Measurements from ENCODE around the gene ST6GALNAC3.

ST6GALNAC3 gene

DNA sequence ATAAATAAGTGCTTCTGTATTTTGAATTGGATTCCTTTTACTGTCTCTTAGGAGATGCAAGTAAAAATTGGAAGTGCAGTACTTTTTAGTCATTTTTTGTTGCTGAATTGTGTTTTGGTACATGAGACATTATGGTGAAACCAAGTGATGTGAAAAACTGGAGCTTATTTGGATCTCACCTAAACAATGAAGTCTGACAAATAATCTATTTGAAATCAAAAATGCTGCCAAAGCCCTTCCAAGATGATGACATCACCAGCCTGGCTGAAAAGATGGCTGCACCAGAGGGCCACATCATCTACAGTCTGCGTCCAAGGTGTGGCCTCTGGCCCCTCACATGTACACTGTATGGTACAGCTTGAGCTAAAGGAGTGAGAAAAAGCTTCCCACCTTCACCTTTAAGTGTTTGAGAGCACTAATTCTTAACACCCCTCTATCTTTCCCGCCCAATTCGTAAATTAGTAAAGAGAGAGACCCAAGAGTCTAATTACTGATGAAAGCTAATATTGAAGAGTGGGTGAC, 600.2 kb downstream of the ST6GALNAC3 start:
- no peaks in the 10 kb centered on the region for H3K9me3 ChIP-seq (ENCODE audit: control insufficient read depth, insufficient read depth, low read depth, low read length)
- H3K4me1 ChIP-seq (ENCODE audit: control insufficient read depth, insufficient read depth, low read length), result no peaks in the 10 kb centered on the region
- H3K27ac ChIP-seq (ENCODE audit: extremely low read depth, low read depth, low read length), result no peak overlapping the region
- no peaks in the 10 kb centered on the region for H3K36me3 ChIP-seq (ENCODE audit: control insufficient read depth in 2 of 2, insufficient read depth in 1 of 2, low read length in 2 of 2)
- ChIA-PET POLR2A (no interaction called here), CTCF (no interaction called here)
- TF ChIP-seq ZNF202 (tag by site-specific recombination; IDR thresholded peaks at IDR 0.05; ENCODE audit: borderline replicate concordance) (no peak), ZNF670 (tag by site-specific recombination; IDR thresholded peaks at IDR 0.05; ENCODE audit: low read depth) (no peak), ZNF777 (tag by site-specific recombination; IDR thresholded peaks at IDR 0.05; ENCODE audit: borderline replicate concordance) (no peak), ZNF792 (tag by site-specific recombination; IDR thresholded peaks at IDR 0.05) (no peak), PRDM1 (tag by site-specific recombination; IDR thresholded peaks at IDR 0.05) (no peak), ZNF114 (tag by site-specific recombination; IDR thresholded peaks at IDR 0.05) (no peak), ZNF530 (tag by site-specific recombination; IDR thresholded peaks at IDR 0.05; ENCODE audit: low read depth) (no peak), ZNF23 (tag by site-specific recombination; IDR thresholded peaks at IDR 0.05; ENCODE audit: borderline replicate concordance) (no peak), GLI4 (tag by site-specific recombination; IDR thresholded peaks at IDR 0.05) (no peak), ZNF140 (tag by site-specific recombination; IDR thresholded peaks at IDR 0.05) (no peak), ZNF223 (tag by site-specific recombination; IDR thresholded peaks at IDR 0.05) (no peak), ZNF768 (tag by site-specific recombination; IDR thresholded peaks at IDR 0.05) (no peak), REPIN1 (tag by site-specific recombination; IDR thresholded peaks at IDR 0.05; ENCODE audit: low read depth) (no peak), SALL2 (tag by site-specific recombination; IDR thresholded peaks at IDR 0.05; ENCODE audit: borderline replicate concordance) (no peak), ZNF548 (tag by site-specific recombination; IDR thresholded peaks at IDR 0.05) (no peak), BCL11B (tag by site-specific recombination; IDR thresholded peaks at IDR 0.05; ENCODE audit: low read depth) (no peak), ZNF660 (tag by site-specific recombination; IDR thresholded peaks at IDR 0.05) (no peak), RBAK (tag by site-specific recombination; IDR thresholded peaks at IDR 0.05) (no peak), ZNF157 (tag by site-specific recombination; IDR thresholded peaks at IDR 0.05) (no peak)
- TF ChIP-seq, protein P1, sequence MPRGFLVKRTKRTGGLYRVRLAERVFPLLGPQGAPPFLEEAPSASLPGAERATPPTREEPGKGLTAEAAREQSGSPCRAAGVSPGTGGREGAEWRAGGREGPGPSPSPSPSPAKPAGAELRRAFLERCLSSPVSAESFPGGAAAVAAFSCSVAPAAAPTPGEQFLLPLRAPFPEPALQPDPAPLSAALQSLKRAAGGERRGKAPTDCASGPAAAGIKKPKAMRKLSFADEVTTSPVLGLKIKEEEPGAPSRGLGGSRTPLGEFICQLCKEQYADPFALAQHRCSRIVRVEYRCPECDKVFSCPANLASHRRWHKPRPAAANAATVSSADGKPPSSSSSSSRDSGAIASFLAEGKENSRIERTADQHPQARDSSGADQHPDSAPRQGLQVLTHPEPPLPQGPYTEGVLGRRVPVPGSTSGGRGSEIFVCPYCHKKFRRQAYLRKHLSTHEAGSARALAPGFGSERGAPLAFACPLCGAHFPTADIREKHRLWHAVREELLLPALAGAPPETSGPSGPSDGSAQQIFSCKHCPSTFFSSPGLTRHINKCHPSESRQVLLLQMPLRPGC (tag by site-specific recombination; IDR thresholded peaks at IDR 0.05), result no peak
- H3K4me3 ChIP-seq (ENCODE audit: low read depth, low read length), result no peak overlapping the region

DNA sequence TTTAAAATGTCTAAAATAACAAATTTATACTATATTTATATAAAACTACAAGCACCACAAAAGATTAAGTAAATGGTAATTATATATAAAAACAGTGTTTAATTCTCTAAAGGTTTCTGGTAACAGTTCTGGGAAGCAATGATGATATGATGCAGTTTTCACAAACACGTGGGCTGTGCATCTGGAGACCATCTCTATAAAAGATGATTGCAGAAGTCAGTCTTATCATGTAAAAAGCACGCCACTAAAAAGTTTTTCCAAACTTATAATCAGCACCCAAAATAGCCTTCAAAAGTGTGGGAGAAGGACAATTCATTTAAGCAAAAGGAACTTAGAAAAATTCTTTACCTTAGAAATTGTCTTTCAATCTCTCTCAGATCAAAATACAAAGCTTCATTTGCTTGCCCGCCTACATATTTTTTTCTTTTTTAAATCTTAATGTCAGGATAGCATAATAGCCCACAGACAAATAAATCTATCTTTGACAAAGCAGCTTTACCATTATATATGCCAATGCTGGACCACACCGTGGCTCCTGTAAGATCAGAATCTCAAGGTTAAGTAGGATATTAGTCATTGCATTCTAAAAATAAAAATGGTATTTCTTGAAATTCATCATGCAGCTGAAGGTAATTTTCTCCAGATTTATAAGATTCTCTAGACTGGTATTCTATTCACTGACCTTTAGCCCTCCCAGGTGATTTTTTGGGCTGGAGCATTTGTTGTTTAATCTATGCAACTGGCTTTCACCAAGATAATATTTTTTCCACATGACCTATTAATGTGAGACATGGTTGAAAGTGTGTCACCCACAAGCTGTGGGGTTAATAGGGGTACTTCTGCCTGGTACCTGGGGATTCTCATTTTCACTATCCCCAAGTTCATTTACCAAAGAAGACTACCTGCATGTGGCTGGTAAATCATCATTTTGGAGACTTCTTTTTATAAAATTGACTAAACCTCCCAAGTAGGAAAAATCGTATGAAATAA, 603.2 kb downstream of the ST6GALNAC3 start:
- H3K4me1 ChIP-seq (ENCODE audit: control insufficient read depth, insufficient read depth, low read length), result no peaks in the 10 kb centered on the region
- no peaks in the 10 kb centered on the region for H3K36me3 ChIP-seq (ENCODE audit: control insufficient read depth in 2 of 2, insufficient read depth in 1 of 2, low read length in 2 of 2)
- ChIA-PET CTCF (interaction anchor here (0.6 kb wide), 1 partner anchor 598 kb away, joined by 4 read pairs; no protein-coding TSS in a partner anchor), POLR2A (no interaction called here)
- H3K27ac ChIP-seq (ENCODE audit: extremely low read depth, low read depth, low read length), result no peak overlapping the region
- H3K4me3 ChIP-seq (ENCODE audit: low read depth, low read length), result no peak overlapping the region
- no peaks in the 10 kb centered on the region for H3K9me3 ChIP-seq (ENCODE audit: control insufficient read depth, insufficient read depth, low read depth, low read length)
- TF ChIP-seq, protein P2, sequence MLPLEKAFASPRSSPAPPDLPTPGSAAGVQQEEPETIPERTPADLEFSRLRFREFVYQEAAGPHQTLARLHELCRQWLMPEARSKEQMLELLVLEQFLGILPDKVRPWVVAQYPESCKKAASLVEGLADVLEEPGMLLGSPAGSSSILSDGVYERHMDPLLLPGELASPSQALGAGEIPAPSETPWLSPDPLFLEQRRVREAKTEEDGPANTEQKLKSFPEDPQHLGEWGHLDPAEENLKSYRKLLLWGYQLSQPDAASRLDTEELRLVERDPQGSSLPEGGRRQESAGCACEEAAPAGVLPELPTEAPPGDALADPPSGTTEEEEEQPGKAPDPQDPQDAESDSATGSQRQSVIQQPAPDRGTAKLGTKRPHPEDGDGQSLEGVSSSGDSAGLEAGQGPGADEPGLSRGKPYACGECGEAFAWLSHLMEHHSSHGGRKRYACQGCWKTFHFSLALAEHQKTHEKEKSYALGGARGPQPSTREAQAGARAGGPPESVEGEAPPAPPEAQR (tag by site-specific recombination; IDR thresholded peaks at IDR 0.05), result no peak
- TF ChIP-seq HOXC10 (CRISPR knock-in tag; IDR thresholded peaks at IDR 0.05), result no peak
- TF ChIP-seq ZNF747 (tag by site-specific recombination; IDR thresholded peaks at IDR 0.05), result no peak
- no peak for TF ChIP-seq KLF1 (tag by site-specific recombination; IDR thresholded peaks at IDR 0.05)
- TF ChIP-seq ZNF426 (tag by site-specific recombination; IDR thresholded peaks at IDR 0.05), result no peak
- TF ChIP-seq, protein P3, sequence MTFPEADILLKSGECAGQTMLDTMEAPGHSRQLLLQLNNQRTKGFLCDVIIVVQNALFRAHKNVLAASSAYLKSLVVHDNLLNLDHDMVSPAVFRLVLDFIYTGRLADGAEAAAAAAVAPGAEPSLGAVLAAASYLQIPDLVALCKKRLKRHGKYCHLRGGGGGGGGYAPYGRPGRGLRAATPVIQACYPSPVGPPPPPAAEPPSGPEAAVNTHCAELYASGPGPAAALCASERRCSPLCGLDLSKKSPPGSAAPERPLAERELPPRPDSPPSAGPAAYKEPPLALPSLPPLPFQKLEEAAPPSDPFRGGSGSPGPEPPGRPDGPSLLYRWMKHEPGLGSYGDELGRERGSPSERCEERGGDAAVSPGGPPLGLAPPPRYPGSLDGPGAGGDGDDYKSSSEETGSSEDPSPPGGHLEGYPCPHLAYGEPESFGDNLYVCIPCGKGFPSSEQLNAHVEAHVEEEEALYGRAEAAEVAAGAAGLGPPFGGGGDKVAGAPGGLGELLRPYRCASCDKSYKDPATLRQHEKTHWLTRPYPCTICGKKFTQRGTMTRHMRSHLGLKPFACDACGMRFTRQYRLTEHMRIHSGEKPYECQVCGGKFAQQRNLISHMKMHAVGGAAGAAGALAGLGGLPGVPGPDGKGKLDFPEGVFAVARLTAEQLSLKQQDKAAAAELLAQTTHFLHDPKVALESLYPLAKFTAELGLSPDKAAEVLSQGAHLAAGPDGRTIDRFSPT (tag by site-specific recombination; IDR thresholded peaks at IDR 0.05), result no peak
- TF ChIP-seq, protein P4, sequence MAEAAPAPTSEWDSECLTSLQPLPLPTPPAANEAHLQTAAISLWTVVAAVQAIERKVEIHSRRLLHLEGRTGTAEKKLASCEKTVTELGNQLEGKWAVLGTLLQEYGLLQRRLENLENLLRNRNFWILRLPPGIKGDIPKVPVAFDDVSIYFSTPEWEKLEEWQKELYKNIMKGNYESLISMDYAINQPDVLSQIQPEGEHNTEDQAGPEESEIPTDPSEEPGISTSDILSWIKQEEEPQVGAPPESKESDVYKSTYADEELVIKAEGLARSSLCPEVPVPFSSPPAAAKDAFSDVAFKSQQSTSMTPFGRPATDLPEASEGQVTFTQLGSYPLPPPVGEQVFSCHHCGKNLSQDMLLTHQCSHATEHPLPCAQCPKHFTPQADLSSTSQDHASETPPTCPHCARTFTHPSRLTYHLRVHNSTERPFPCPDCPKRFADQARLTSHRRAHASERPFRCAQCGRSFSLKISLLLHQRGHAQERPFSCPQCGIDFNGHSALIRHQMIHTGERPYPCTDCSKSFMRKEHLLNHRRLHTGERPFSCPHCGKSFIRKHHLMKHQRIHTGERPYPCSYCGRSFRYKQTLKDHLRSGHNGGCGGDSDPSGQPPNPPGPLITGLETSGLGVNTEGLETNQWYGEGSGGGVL (tag by site-specific recombination; IDR thresholded peaks at IDR 0.05), result no peak
- no peak for TF ChIP-seq RBAK (tag by site-specific recombination; IDR thresholded peaks at IDR 0.05)
- no peak for TF ChIP-seq ZIC2 (tag by site-specific recombination; IDR thresholded peaks at IDR 0.05)
- no peak for TF ChIP-seq ZNF473 (tag by site-specific recombination; IDR thresholded peaks at IDR 0.05)

All from HEK293 (cell line).